Glomerular visceral epithelial cell (primary cell): Measurements from ENCODE around the gene PRSS33.
A peak's percentile ranks its signal among the peaks of the same experiment; 100 is the strongest.

Source experiments
- DNase-seq: peaks from one replicate; pipeline ENCODE4 v3.0.0-alpha.2; 2016; ENCODE audit errors: extremely low spot score

The PRSS33 gene

DNA sequence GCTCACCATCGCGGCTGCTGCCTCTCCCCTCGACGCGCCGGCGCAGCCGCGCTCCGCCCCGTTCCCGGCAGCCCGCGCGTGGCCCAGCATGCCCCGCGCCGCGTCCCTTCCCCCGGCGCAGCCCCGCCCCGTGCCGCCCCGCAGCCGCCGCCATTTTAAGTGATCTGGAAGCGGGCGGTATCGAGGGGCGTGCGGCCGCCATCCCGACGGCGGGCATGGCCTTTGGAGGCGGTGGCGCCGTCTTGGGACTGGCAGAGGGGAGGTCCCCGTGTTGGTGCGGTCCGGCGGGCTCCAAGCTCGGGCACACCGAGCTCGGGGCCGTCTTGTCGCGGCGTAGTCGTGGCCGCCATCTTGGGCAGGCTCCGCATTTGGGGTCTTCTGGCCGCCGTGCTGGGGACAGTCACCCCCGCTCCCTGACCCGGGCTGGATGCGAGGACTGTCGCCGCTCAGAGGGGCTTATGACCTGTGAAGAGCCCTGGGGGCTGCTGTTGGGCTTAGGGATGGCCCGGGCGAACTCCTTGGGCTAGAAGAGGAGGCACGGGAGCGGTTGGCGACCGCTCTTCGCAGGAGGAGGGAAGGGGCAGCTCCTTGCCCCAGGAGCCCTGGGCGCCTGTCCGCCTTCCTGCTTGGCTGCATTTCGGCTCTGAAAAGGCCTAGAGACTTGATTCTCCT, 10.0 kb downstream of the PRSS33 start, which contains the start of gene ELOB:
ELOB (minus strand) TSS at position 50 of the 672 bp plus-strand sequence; CDS start at position 9, 41 bp downstream.
- peak; percentile 82 for DNase-seq

DNA sequence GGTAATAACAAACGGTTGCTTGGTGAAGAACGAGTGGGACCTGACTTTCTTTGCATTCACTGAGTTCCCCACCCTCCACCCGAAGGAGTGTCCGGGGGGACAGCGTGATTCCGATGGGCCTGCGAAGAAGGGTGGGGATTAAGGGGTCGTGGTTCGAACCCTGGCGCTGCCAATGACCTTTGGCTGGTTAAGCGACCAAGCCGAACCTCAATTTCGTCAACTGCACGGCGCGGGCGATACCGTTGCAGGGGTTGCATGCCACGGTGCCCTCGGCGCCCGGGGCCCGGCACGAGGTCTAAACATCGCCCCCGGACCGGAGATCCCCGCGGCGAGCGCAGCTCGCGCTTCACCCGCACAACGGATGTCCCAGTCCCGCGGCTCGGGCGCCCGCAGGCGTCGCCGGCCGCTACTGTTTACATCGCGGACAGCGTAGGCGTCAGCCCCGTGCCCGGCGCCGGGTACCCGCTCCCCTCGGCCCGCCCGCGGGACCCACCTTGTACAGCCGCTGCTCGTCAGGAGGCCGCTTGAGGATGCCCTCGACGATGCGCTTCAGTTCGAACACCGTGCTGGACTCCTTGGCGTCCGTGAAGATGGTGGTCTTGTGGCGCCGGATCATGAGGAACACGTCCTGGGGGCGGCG, 10.7 kb downstream of the PRSS33 start:
- no peak for DNase-seq

DNA sequence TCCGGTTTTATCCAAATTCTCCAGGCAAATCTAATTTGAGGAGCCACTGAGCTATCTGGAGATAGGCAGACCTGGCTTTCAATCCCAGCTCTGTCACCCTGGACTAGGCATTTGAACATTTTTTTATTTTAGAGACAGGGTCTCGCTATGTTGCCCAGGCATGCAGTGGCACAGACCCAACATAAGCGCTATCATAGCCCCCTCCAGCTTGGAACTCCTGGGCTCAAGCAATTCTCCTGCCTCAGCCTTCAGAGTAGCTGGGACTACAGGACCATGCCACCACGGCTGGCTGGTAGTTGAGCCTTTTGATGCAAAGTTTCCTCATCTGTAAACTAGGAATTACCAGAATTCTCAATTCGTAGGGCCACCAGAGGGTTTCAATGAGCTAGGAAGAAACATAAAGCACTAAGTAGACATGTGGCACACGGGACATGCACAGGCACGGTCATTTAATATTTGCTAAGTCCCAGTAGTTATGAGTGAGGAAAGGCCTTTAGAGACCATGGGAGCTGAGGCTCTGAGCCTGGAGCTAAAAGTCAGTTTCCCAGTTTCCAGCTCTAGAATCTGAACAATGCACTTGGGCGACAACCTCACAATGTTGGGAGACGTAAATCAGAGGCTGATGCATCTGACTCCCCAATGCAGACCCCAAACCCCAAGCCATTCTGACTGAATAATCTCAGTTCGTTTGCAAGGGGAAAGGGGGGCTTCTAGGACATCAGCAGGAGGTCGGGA, 11.4 kb downstream of the PRSS33 start:
- DNase-seq = no peak

DNA sequence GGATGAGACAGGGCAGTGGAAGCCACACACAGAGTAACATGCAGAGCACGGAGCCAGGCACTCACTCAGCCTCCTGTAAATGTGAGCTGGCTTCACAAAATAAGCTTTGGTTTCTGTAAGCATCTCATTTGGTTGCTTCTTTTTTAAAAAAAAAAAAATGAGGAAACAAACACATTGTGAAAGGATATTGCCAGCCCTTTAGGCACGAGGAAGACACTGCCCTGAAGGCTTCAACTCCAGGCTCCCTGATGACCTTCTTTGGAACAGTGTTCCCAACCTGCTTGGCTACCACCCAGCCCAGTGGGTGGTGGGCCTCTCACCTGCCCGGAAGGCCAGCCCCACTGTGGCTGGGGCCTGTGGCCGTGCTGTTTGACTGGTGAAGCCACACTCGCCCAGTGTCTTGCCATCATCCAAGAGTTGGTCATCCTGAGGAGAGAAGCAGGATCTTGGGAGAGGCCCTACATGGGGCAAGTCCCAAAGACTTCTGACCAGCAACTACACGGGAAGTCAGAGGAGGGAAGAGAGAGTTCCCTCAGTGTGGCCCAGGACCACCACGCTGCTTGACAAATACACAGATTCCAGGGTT, 12.1 kb downstream of the PRSS33 start:
- no peak for DNase-seq

DNA sequence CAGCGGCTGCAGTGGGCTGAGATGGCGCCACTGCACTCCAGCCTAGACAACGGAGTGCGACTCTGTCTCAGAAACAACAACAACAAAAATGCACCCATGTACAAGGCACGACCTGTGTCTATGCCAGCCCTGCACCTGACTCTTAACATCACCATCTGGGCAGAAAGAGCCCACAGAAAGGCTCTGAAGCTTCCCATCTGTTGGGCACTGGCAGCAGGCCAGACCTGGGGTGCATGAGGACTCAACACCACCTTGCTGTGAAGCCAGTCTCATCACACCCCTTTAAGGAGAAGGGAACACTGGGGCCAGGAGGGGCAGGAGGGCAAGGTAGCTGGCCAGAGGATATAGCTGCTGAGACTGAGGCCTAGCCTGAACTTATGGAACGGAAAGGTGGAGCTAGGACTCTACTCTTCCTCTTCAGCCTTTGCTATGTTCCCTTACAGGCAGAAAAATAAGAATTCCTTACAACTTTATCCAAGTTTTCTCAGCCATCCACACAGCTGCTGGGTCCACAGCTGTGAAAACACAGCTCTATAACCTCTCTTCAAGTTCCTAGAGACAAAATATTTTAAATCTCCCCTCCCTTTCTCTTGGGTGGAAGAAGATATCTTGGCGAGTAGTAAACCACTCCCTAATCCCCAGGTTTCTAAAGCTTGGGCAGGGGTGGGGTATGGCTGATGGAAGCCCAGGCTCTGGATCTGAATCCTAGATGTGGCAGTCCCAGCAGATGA, 13.0 kb downstream of the PRSS33 start:
- DNase-seq = no peak

DNA sequence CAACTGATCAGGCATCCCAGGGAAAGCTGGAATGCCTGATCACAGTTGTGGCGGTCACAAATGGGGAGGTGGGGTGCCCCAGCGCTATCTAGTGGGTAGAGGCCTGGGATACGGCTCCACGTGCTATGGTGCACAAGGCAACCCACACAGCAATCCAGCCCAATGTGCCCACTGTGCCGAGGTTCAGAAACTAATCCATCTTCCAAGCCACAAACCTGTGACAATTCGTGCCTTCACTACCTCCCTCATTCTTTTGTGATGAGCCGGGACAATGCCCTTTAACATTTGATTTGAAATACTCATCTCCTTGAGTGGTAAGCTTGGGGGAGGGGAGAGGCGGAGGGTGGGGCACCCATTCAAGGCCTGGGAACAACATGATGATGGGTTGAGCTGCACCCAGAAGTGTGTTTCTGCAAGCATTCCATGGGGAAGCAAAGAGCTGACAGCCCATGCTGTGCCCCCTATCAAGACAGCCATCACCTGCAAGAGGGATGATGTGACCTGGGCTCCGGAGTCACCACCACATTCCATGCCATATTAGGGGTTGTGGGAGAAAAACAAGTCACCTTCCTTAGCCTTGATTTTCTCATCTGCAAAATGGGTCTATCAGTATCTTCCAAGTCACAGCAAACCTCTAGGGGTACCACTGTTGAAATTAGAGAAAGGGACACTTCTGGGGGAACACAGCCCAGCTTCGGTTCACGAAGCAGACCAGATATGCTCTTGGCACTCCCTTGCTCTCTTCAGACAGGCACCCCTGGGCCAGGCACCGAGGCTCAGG, 14.0 kb downstream of the PRSS33 start:
- no peak for DNase-seq

DNA sequence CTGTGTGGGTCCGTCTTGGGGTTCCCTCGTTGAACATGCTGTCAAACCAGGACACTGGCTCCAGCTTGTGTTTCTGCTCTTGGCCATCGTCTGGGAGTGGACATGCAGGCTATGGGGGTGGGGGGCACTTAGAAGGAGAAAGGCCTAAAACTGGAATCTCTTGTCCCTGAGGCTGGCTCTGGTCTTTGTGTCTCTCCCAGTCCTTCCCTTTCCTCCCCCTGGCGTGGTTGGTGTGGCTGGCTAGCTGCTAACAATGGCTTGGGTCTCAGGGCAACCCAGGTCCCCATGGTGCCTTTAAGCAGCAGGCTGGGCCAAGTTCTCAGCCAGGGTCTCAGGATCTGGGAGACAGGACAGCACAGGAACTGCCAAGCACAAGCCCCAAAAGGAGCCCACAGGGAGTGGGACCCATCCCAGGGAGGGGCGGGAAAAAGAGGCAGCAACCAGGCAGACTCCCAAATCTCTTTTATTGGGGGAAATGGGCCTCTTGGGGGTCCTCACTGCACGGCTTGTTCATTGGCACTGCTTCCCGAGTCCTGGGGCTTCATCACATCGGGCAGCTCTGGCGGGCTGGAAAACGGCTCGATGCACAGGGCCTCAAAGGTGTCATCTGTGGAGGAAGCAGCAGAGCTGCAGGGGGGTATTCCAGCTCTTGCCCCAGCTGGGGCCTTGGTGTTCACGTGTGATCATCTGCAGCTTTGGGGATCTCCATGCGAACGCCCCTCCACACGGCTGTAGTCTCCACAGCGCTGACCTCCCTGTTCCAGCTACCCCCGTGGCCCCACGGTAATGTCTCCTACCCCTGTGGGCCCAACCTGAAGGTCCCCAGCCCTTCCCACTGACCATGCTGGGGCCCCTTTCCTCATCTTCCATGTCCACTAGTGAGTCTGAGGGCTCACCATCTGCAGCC, 15.6 kb downstream of the PRSS33 start:
- no peak for DNase-seq

DNA sequence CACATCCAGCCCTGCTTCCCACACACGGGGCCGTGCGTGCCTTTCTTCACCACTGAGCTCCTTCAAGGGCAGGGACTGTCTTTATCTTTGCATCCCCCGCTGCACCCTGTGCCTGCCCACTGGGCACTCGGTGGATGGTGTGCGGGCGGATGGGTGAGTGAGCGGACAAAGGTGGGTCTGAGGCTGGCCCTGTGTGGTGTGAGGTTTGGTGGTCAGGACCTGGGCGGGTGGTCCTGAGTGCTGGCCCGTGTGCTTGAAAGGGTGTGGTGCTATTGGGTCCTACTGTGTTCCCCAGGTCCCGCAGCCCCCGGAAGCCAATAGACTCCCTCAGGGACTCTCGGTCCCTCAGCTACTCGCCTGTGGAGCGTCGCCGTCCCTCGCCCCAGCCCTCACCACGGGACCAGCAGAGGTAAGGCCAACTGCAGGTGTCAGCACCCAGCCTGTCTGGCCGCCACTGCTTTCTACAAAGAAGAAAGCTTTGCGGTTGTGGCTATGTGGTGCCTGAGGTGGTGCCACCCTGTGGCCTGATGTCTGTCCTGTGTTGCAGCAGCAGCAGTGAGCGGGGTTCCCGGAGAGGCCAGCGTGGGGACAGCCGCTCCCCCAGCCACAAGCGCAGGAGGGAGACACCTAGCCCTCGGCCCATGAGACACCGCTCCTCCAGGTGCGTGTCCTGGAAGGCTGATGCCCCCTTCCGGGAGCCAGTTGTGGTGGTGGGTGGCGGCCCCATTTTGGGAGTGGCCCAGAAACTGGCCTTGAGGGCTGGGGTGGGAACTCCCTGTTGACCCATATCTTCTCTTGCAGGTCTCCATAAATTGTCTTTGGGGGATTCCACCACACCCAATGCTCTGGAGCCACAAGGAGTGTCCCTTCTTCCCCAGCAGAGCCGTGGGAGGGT, 17.1 kb downstream of the PRSS33 start:
- DNase-seq = no peak

DNA sequence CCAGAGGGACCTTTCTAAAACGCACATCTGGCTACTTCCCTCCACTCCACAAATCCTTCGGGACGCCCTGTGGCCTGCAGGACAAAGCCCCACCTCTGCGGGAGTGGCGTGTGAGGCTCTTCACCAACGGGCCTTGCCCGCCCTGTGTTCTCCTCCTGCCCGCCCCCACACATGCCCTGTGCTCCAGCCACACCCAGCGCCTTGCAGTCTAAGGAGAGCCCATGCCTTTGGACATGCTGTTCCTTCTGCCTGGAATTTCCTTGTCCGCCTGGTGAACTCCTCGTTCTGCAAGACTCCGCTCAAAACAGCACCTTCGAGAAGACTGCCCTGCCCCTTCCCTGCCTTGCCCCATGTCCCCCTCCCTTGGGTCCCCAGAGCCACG, 17.7 kb downstream of the PRSS33 start:
- DNase-seq = no peak

DNA sequence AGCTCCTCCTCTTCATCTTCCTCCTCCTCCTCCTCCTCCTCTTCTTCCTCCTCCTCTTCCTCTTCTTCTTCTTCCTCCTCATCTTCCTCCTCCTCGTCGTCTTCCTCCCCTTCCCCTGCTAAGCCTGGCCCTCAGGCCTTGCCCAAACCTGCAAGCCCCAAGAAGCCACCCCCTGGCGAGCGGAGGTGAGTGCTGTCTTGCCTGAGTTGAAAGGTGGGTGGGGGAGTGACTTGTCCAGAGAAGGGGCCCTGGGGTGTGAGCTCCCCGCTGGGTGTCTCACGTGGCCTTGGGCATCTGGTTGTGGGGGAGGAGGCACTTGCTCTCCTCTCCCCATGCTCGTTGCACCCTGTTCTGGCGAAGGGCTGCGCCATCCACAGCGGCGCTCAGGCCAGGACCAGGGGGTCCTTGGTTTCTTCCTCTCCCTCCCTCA, 18.2 kb downstream of the PRSS33 start:
- DNase-seq = no peak

DNA sequence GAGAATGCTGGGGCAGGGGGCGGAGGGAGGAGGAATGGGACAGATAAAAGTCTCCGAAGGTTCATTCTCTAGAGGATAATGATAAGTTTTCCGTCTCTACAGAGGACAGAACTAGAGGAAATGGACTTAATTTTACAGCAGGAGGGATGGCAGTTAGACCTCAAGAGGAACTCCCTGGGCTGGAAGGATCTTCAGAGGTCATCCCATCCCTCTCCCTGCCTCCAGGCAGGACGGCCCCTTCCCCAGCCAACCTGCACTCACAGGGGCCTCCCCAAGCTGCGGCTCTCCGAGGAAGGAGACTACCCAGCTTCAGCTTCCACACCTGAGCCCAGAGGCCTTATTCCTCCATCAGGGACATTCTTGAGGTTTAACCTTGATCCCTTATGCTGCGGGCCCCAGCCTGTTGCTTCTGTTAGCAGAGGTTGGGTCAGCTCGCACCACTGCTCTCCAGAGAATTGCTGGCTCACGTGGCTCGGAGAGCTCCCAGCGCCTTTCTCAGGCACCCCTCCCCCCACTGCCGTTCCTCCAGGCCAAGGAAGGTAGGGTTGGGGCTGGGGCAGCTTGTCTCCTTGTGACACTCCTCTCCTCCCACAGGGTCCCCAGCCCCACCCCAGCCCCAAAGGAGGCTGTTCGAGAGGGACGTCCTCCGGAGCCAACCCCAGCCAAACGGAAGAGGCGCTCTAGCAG, 18.8 kb downstream of the PRSS33 start:
- DNase-seq = no peak

DNA sequence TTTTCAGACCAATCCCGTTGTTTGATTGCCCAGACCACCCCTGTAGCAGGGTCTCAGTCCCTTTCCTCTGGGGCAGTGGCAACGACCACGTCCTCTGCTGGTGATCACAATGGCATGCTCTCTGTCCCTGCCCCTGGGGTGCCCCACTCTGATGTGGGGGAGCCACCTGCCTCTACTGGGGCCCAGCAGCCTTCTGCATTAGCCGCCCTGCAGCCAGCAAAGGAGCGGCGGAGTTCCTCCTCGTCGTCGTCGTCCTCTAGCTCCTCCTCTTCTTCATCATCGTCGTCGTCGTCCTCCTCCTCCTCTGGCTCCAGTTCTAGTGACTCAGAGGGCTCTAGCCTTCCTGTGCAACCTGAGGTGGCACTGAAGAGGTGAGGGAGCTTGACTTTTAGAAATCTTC, 19.5 kb downstream of the PRSS33 start:
- DNase-seq = no peak

DNA sequence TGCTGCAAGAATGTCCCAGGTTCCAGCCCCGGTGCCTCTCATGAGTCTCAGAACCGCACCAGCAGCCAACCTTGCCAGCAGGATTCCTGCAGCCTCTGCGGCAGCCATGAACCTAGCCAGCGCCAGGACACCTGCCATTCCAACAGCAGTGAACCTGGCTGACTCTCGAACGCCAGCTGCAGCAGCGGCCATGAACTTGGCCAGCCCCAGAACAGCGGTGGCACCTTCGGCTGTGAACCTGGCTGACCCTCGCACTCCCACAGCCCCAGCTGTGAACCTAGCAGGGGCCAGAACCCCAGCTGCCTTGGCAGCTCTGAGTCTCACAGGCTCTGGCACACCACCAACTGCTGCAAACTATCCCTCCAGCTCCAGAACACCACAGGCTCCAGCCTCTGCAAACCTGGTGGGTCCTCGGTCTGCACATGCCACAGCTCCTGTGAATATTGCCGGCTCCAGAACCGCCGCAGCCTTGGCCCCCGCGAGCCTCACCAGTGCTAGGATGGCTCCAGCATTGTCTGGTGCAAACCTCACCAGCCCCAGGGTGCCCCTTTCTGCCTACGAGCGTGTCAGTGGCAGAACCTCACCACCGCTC, 20.1 kb downstream of the PRSS33 start:
- no peak for DNase-seq

DNA sequence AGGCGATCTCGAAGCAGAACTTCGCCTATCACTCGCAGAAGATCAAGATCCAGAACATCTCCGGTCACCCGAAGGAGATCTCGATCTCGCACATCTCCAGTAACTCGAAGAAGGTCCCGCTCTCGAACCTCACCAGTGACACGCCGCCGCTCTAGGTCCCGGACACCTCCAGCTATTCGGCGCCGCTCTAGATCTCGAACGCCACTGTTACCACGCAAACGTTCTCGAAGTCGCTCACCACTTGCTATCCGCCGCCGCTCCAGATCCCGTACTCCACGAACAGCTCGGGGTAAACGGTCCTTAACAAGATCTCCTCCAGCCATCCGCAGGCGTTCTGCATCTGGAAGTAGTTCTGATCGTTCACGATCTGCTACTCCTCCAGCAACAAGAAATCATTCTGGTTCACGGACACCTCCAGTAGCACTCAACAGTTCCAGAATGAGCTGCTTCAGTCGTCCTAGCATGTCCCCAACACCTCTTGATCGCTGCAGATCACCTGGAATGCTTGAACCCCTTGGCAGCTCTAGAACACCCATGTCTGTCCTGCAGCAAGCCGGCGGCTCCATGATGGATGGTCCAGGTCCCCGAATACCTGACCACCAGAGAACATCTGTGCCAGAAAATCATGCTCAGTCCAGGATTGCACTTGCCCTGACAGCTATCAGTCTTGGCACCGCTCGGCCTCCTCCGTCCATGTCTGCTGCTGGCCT, 20.8 kb downstream of the PRSS33 start:
- DNase-seq = no peak

DNA sequence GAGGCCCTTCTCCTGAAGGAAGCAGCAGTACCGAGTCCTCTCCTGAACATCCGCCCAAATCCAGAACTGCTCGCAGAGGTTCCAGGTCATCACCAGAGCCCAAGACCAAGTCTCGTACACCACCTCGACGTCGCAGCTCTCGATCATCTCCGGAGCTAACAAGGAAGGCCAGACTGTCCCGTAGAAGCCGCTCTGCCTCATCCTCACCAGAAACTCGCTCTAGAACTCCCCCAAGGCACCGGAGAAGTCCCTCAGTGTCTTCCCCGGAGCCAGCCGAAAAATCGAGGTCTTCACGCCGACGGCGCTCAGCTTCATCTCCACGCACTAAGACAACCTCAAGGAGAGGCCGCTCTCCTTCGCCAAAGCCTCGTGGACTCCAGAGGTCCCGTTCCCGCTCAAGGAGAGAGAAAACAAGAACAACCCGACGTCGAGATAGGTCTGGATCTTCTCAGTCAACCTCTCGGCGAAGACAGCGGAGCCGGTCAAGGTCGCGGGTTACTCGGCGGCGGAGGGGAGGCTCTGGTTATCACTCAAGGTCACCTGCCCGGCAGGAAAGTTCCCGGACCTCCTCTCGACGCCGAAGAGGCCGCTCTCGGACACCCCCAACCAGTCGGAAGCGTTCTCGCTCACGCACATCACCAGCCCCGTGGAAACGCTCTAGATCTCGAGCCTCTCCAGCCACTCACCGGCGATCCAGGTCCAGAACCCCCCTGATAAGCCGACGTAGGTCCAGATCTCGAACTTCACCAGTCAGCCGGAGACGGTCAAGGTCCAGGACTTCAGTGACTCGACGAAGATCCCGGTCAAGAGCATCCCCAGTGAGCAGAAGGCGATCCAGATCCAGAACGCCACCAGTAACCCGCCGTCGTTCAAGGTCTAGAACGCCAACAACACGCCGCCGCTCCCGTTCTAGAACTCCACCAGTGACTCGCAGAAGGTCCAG, 21.6 kb downstream of the PRSS33 start:
- no peak for DNase-seq

DNA sequence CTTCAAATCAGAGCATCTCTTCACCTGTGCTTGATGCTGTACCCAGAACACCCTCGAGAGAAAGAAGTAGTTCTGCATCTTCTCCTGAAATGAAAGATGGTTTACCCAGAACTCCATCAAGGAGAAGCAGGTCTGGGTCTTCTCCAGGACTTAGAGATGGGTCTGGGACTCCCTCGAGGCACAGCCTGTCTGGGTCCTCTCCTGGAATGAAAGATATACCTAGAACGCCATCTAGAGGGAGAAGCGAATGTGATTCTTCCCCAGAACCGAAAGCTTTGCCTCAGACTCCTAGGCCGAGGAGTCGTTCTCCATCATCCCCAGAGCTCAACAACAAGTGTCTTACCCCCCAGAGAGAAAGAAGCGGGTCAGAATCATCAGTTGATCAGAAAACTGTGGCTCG, 22.6 kb downstream of the PRSS33 start:
- no peak for DNase-seq
